Prostate gland (tissue), 2 donors: ENCODE measurements around the gene EIF6. TPM values are rescaled to one million over a fixed set of nuclear protein-coding genes. Genes with fewer than 3 reads are reported as not detected.

Experiments used
- DNase-seq: peaks from one replicate; pipeline ENCODE4 v3.0.0-alpha.2; 2019; ENCODE audit warnings: low spot score
- H3K27ac ChIP-seq, 2 donors: fragments of 200-600 bp; sonication (generic); 2 replicates each; pipeline ENCODE4 v1.5.1; 2017 to 2019
- H3K27me3 ChIP-seq: fragments of 200-600 bp; sonication (generic); replicated peaks from 2 replicates; pipeline ENCODE4 v1.5.1; 2019; ENCODE audit not compliant: insufficient read depth
- H3K36me3 ChIP-seq, 2 donors: fragments of 200-600 bp; sonication (generic); 1 replicate in 1 of 2; 2 replicates in 1 of 2; pipeline versions ENCODE4 v1.5.1 to v1.8.1; 2017 to 2019
- H3K4me1 ChIP-seq: fragments of 200-600 bp; sonication (generic); replicated peaks from 2 replicates; pipeline ENCODE4 v1.5.1; 2019
- H3K4me3 ChIP-seq, 2 donors: fragments of 200-600 bp; sonication (generic); 2 replicates each; pipeline ENCODE4 v1.5.1; 2017 to 2019
- H3K9me3 ChIP-seq: fragments of 200-600 bp; sonication (generic); 2 replicates; pipeline ENCODE4 v1.5.1; 2017
- CTCF ChIP-seq, 4 experiments: fragments of 200-600 bp in 2 of 4; fragments of 450-650 bp in 2 of 4; sonication (generic) in 2 of 4; IDR thresholded peaks; 1 replicate in 3 of 4; 2 replicates in 1 of 4; pipeline ENCODE4 v1.5.1; 2016 to 2019; ENCODE audit warnings: antibody characterized with exemption in 4 of 4, mild to moderate bottlenecking in 2 of 4, moderate library complexity in 2 of 4
- POLR2A ChIP-seq: fragments of 450-650 bp; IDR thresholded peaks from one replicate; pipeline ENCODE4 v1.6.1; 2016; ENCODE audit warnings: antibody characterized with exemption, mild to moderate bottlenecking
- POLR2AphosphoS5 ChIP-seq: sonication (generic); formaldehyde crosslinking; IDR thresholded peaks from one replicate; pipeline ENCODE4 v1.6.1; 2017; ENCODE audit warnings: antibody characterized with exemption
- WGBS: methylation state at CpG from one replicate; pipeline ENCODE4 v1.1.5; 2018; 5-methylcytosine and 5-hydroxymethylcytosine counted together
- intact Hi-C: fragments of 100-400 bp; cut with DNase I; formaldehyde crosslinking; loops from one replicate; pipeline ENCODE4 v1.14.2; 2022
- total RNA-seq, 2 donors: library from RNA; depleted of rRNA; stranded (reverse); fragments of >200 nt; gene quantifications; one replicate each; pipeline ENCODE4 v1.1.0, GENCODE V29; 2016

Gene EIF6
- total RNA-seq, 2 donors from 2014 or later, result 78.2 to 93.9 TPM

- no peak for TF ChIP-seq CTCF (IDR thresholded peaks at IDR 0.05)
- no peak for TF ChIP-seq POLR2AphosphoS5
- no peak for TF ChIP-seq POLR2A
- WGBS, result 62% methylated on average over 5 of the region's 5 CpGs
- intact Hi-C loops, result no loop called here
- Histone ChIP-seq H3K36me3 (no peaks in the 10 kb centered on the region), H3K4me3 (no peak overlapping the region), H3K9me3 (no peaks in the 10 kb centered on the region), H3K4me1 (no peaks in the 10 kb centered on the region), H3K27me3 (no peaks in the 10 kb centered on the region), H3K27ac (no peak overlapping the region)
- no peak for DNase-seq
Observed at GRCh38 chr20:35298264-35298663, 13.7 kb upstream of the EIF6 start.

GRCh38 chr20:35297740-35298139 is 13.2 kb upstream of the EIF6 start:
- intact Hi-C loops, result no loop called here
- no peaks in the 10 kb centered on the region for H3K9me3 ChIP-seq
- no peaks in the 10 kb centered on the region for H3K36me3 ChIP-seq
- H3K4me1 ChIP-seq, result no peaks in the 10 kb centered on the region
- WGBS, result 88% methylated on average over 14 of the region's 14 CpGs
- no peak overlapping the region for H3K27ac ChIP-seq
- no peaks in the 10 kb centered on the region for H3K27me3 ChIP-seq
- TF ChIP-seq POLR2AphosphoS5, result no peak
- no peak for TF ChIP-seq CTCF (IDR thresholded peaks at IDR 0.05)
- H3K4me3 ChIP-seq, result no peak overlapping the region
- no peak for DNase-seq

GRCh38 chr20:35297155-35297554 is 12.6 kb upstream of the EIF6 start:
- intact Hi-C loops, result no loop called here
- no peak for DNase-seq
- no peaks in the 10 kb centered on the region for H3K9me3 ChIP-seq
- H3K36me3 ChIP-seq, result no peaks in the 10 kb centered on the region
- H3K4me1 ChIP-seq, result no peaks in the 10 kb centered on the region
- no peak overlapping the region for H3K27ac ChIP-seq
- 67% methylated on average over 8 of the region's 8 CpGs for WGBS
- TF ChIP-seq POLR2A (no peak), POLR2AphosphoS5 (no peak), CTCF (IDR thresholded peaks at IDR 0.05) (no peak)
- no peaks in the 10 kb centered on the region for H3K27me3 ChIP-seq
- H3K4me3 ChIP-seq, result no peak overlapping the region

GRCh38 chr20:35296101-35296554 is 11.6 kb upstream of the EIF6 start:
- Histone ChIP-seq H3K27me3 (no peaks in the 10 kb centered on the region), H3K27ac (no peak overlapping the region), H3K36me3 (no peaks in the 10 kb centered on the region), H3K9me3 (no peaks in the 10 kb centered on the region), H3K4me1 (no peaks in the 10 kb centered on the region), H3K4me3 (no peak overlapping the region)
- WGBS, result 62% methylated on average over 9 of the region's 9 CpGs
- intact Hi-C loops, result no loop called here
- DNase-seq, result no peak
- TF ChIP-seq POLR2AphosphoS5, result no peak
- TF ChIP-seq CTCF (IDR thresholded peaks at IDR 0.05), result no peak
- no peak for TF ChIP-seq POLR2A

GRCh38 chr20:35295674-35296073 is 11.1 kb upstream of the EIF6 start:
- WGBS, result 86% methylated on average over 8 of the region's 8 CpGs

More at GRCh38 chr20:35295674-35296073, 11.1 kb upstream of the EIF6 start:
- Histone ChIP-seq H3K9me3 (no peaks in the 10 kb centered on the region), H3K4me1 (no peaks in the 10 kb centered on the region), H3K27ac (no peak overlapping the region), H3K4me3 (no peak overlapping the region), H3K27me3 (no peaks in the 10 kb centered on the region), H3K36me3 (no peaks in the 10 kb centered on the region)
- TF ChIP-seq POLR2AphosphoS5, result no peak
- TF ChIP-seq POLR2A, result no peak
- TF ChIP-seq CTCF (IDR thresholded peaks at IDR 0.05), result no peak
- intact Hi-C loops, result no loop called here
- no peak for DNase-seq
